H1 (cell line): Measurements from ENCODE around the gene MYOM1.

Experiments used
- ATF2 ChIP-seq: IDR thresholded peaks from 2 replicates; pipeline ENCODE4 v1.6.1; 2012; ENCODE audit warnings: low read length, inconsistent platforms
- BACH1 ChIP-seq: IDR thresholded peaks from 2 replicates; pipeline ENCODE4 v1.6.1; 2012; ENCODE audit warnings: low read length, improper control_type of control experiment
- CTCF ChIP-seq, 3 experiments: IDR thresholded peaks; 1 replicate in 2 of 3; 2 replicates in 1 of 3; pipeline versions ENCODE4 v1.5.1 to v1.6.1; 2011; ENCODE audit warnings: low read length in 3 of 3, mild to moderate bottlenecking in 3 of 3, inconsistent platforms in 2 of 3, low read depth in 1 of 3, moderate library complexity in 1 of 3; ENCODE audit not compliant: insufficient read depth in 1 of 3; ENCODE audit errors: control extremely low read depth in 1 of 3
- GABPA ChIP-seq: IDR thresholded peaks from 2 replicates; pipeline ENCODE4 v1.6.1; 2011; ENCODE audit warnings: mild to moderate bottlenecking, low read length, moderate library complexity, borderline replicate concordance; ENCODE audit not compliant: insufficient read depth
- MAX ChIP-seq: IDR thresholded peaks from 2 replicates; pipeline ENCODE4 v1.6.1; 2012; ENCODE audit warnings: inconsistent platforms
- TAF1 ChIP-seq: IDR thresholded peaks from 2 replicates; pipeline ENCODE4 v1.6.1; 2011; ENCODE audit warnings: mild to moderate bottlenecking, low read depth, low read length

- no peak for TF ChIP-seq BACH1
- no peak for TF ChIP-seq MAX
- TF ChIP-seq GABPA: no peak
- no peak for TF ChIP-seq CTCF (IDR thresholded peaks at IDR 0.05; ENCODE audit: control extremely low read depth in 1 of 3, insufficient read depth in 1 of 3, low read depth in 1 of 3, low read length in 3 of 3)
- TF ChIP-seq ATF2: no peak
- TF ChIP-seq TAF1: no peak
Observed at GRCh38 chr18:3150688-3151087, 69.1 kb downstream of the MYOM1 start.
